ENCODE data around the gene RHEBL1.

DNA sequence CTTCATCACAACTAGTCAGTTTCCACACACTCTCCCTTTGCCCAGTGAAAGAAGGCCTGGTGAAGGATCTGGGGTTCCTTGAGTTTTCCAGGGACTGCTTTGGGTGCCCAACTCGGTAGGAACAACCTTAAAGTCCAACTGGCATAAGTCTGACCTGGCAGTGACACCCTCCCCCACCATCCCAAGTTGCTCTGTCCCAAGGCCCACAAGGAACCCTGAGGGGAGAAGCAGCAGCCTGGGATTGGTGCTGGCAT is 10.8 kb downstream of the RHEBL1 start:
- TF ChIP-seq POLR2A (IDR thresholded peaks at IDR 0.05) (no peak), EP300 (IDR thresholded peaks at IDR 0.05) (no peak)
- TF ChIP-seq, protein P1, sequence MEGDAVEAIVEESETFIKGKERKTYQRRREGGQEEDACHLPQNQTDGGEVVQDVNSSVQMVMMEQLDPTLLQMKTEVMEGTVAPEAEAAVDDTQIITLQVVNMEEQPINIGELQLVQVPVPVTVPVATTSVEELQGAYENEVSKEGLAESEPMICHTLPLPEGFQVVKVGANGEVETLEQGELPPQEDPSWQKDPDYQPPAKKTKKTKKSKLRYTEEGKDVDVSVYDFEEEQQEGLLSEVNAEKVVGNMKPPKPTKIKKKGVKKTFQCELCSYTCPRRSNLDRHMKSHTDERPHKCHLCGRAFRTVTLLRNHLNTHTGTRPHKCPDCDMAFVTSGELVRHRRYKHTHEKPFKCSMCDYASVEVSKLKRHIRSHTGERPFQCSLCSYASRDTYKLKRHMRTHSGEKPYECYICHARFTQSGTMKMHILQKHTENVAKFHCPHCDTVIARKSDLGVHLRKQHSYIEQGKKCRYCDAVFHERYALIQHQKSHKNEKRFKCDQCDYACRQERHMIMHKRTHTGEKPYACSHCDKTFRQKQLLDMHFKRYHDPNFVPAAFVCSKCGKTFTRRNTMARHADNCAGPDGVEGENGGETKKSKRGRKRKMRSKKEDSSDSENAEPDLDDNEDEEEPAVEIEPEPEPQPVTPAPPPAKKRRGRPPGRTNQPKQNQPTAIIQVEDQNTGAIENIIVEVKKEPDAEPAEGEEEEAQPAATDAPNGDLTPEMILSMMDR (IDR thresholded peaks at IDR 0.05), result no peak

All from tibial nerve (tissue), 4 donors.